Measurements from ENCODE around the gene WDR93. TPM values are rescaled to one million over a fixed set of nuclear protein-coding genes. Genes with fewer than 3 reads are reported as not detected.

The WDR93 gene
- polyA plus RNA-seq, 2 of the 4 experiments (the other 2 are of a cell fraction), result 0.10 to 0.26 TPM

- no peak for FAIRE-seq
- H3K9me3 ChIP-seq, result no peaks in the 10 kb centered on the region
- no peak for DNase-seq (ENCODE audit: low read depth in 1 of 2, low spot score in 1 of 2)
- WGBS (ENCODE audit: missing lambda C conversion rate), result 70% methylated on average over 2 of the region's 2 CpGs
- no peak overlapping the region for H3K4me2 ChIP-seq
- no peak for TF ChIP-seq HOXB13 (CRISPR knock-in tag; IDR thresholded peaks at IDR 0.05; ENCODE audit: low read depth)
- no peak for TF ChIP-seq RNF2 (IDR thresholded peaks at IDR 0.05; ENCODE audit: borderline replicate concordance, low read depth)
- TF ChIP-seq BHLHE40 (IDR thresholded peaks at IDR 0.05; ENCODE audit: low read depth, low read length), result no peak
- no peak for TF ChIP-seq CEBPB (IDR thresholded peaks at IDR 0.05)
- no peak for TF ChIP-seq POLR2AphosphoS2 (conservative IDR thresholded peaks at IDR 0.05; ENCODE audit: low read length)
- TF ChIP-seq TP53 (CRISPR knock-in tag; IDR thresholded peaks at IDR 0.05), result no peak
- no peak for TF ChIP-seq RAD21 (conservative IDR thresholded peaks at IDR 0.05 in 1 of 2, IDR thresholded peaks at IDR 0.05 in 1 of 2)
- TF ChIP-seq HMGXB4 (CRISPR knock-in tag; IDR thresholded peaks at IDR 0.05; ENCODE audit: borderline replicate concordance), result no peak
- no peak for TF ChIP-seq NFE2L2 (conservative IDR thresholded peaks at IDR 0.05; ENCODE audit: low read length)
- TF ChIP-seq HDAC2 (IDR thresholded peaks at IDR 0.05), result no peak
- TF ChIP-seq PBX3 (IDR thresholded peaks at IDR 0.05), result no peak
- TF ChIP-seq ATOH8 (CRISPR knock-in tag; IDR thresholded peaks at IDR 0.05; ENCODE audit: low read depth), result no peak
- no peak for TF ChIP-seq FOSB (CRISPR knock-in tag; IDR thresholded peaks at IDR 0.05)
- TF ChIP-seq ZFP36 (IDR thresholded peaks at IDR 0.05; ENCODE audit: borderline replicate concordance, partially characterized antibody), result no peak
- no peak for TF ChIP-seq CTCF (IDR thresholded peaks at IDR 0.05)
- TF ChIP-seq MAZ (IDR thresholded peaks at IDR 0.05; ENCODE audit: borderline replicate concordance, low read depth, low read length), result no peak
- H3K4me1 ChIP-seq, result no peaks in the 10 kb centered on the region
- ChIA-PET CTCF (interaction anchor here (1.4 kb wide), 1 partner anchor 15 kb away, joined by 3 read pairs; no protein-coding TSS in a partner anchor), POLR2A (no interaction called here)
- ATAC-seq, result no peak
- H3K4me3 ChIP-seq, result no peak overlapping the region
- no peak overlapping the region for H3K27ac ChIP-seq
These were observed 24.2 kb downstream of the WDR93 start for GRCh38 chr15:89714775-89715174.

- FAIRE-seq, result no peak
- no peak overlapping the region for H3K4me2 ChIP-seq
- no peak for ATAC-seq
- TF ChIP-seq ELK1 (IDR thresholded peaks at IDR 0.05; ENCODE audit: low read depth, low read length) (no peak), HOXB13 (CRISPR knock-in tag; IDR thresholded peaks at IDR 0.05; ENCODE audit: low read depth) (no peak), HDAC2 (IDR thresholded peaks at IDR 0.05) (no peak), ZC3H11A (IDR thresholded peaks at IDR 0.05) (peak; percentile 95), E2F6 (IDR thresholded peaks at IDR 0.05; ENCODE audit: borderline replicate concordance, low read depth) (no peak)
- WGBS (ENCODE audit: missing lambda C conversion rate), result 70% methylated on average over 3 of the region's 3 CpGs
- ChIA-PET POLR2A (no interaction called here), CTCF (interaction anchor here (0.6 to 1.8 kb wide), 7 partner anchors 15 to 459 kb away, joined by 3 to 9 read pairs (median 3); no protein-coding TSS in a partner anchor)
- no peaks in the 10 kb centered on the region for H3K4me1 ChIP-seq
- H3K27ac ChIP-seq, result no peak overlapping the region
- H3K9me3 ChIP-seq, result peaks cover 8% of the 10 kb centered on the region; the same call in 1 of the 3 replicates
- no peak overlapping the region for H3K4me3 ChIP-seq
- DNase-seq (ENCODE audit: low read depth in 1 of 2, low spot score in 1 of 2), result no peak
These were observed 32.4 kb downstream of the WDR93 start for GRCh38 chr15:89723031-89723430.

All from A549 (cell line).